NT2/D1 (cell line): Measurements from ENCODE around the gene SOCS6.

Source experiments
- DNase-seq: peaks from one replicate; pipeline ENCODE4 v3.0.0-alpha.2; 2011; ENCODE audit warnings: low read depth, low spot score
- H3K27me3 ChIP-seq: 2 replicates; pipeline ENCODE4 v1.6.0; 2011; ENCODE audit warnings: mild to moderate bottlenecking; ENCODE audit not compliant: insufficient read length, insufficient read depth
- H3K36me3 ChIP-seq: 2 replicates; pipeline ENCODE4 v1.6.1; 2011; ENCODE audit warnings: mild to moderate bottlenecking, low read length, mixed read lengths; ENCODE audit not compliant: insufficient read depth, insufficient read length
- H3K4me1 ChIP-seq: 2 replicates; pipeline ENCODE4 v1.5.1; 2011; ENCODE audit not compliant: insufficient read depth, insufficient read length
- H3K4me3 ChIP-seq: 2 replicates; pipeline ENCODE4 v1.5.1; 2011; ENCODE audit warnings: low read depth; ENCODE audit not compliant: insufficient read length
- H3K9ac ChIP-seq: 2 replicates; pipeline ENCODE4 v1.6.0; 2011; ENCODE audit warnings: low read depth; ENCODE audit not compliant: insufficient read length
- H3K9me3 ChIP-seq: 2 replicates; pipeline ENCODE4 v1.5.1; 2011; ENCODE audit warnings: mild to moderate bottlenecking, low read length; ENCODE audit not compliant: insufficient read depth
- SUZ12 ChIP-seq: IDR thresholded peaks from 2 replicates; pipeline ENCODE4 v1.6.1; 2011; ENCODE audit not compliant: insufficient read length, insufficient read depth; ENCODE audit errors: extremely low read depth
- YY1 ChIP-seq: IDR thresholded peaks from 2 replicates; pipeline ENCODE4 v1.6.1; 2011; ENCODE audit not compliant: insufficient read length, insufficient read depth
- ZNF274 ChIP-seq: IDR thresholded peaks from 2 replicates; pipeline ENCODE4 v1.6.1; 2011; ENCODE audit warnings: mild to moderate bottlenecking, low read depth, low read length

The SOCS6 gene

GRCh38 chr18:70322928-70323327 lies 34.1 kb downstream of the SOCS6 start:
- no peak for TF ChIP-seq YY1
- TF ChIP-seq SUZ12 = no peak
- no peak for TF ChIP-seq ZNF274
- Histone ChIP-seq H3K36me3 (peaks cover 19% of the 10 kb centered on the region), H3K4me3 (no peak overlapping the region), H3K9ac (no peak overlapping the region), H3K4me1 (no peaks in the 10 kb centered on the region), H3K27me3 (no peaks in the 10 kb centered on the region), H3K9me3 (no peaks in the 10 kb centered on the region)
- no peak for DNase-seq

DNA sequence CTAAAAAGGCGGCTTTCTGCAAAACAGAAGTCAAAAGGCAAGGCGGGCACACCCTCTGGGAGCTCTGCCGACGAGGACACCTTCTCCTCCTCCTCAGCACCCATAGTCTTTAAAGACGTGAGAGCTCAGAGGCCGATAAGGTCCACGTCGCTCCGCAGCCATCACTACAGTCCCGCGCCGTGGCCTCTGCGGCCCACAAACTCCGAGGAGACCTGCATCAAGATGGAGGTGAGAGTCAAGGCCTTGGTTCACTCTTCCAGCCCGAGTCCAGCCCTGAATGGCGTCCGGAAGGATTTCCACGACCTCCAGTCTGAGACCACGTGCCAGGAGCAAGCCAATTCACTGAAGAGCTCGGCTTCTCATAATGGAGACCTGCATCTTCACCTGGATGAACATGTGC lies 36.1 kb downstream of the SOCS6 start:
- H3K36me3 ChIP-seq = peaks cover 19% of the 10 kb centered on the region
- H3K4me1 ChIP-seq = no peaks in the 10 kb centered on the region
- H3K4me3 ChIP-seq = no peak overlapping the region
- DNase-seq = no peak
- H3K9ac ChIP-seq = no peak overlapping the region
- H3K9me3 ChIP-seq = no peaks in the 10 kb centered on the region
- no peaks in the 10 kb centered on the region for H3K27me3 ChIP-seq
- no peak for TF ChIP-seq SUZ12
- TF ChIP-seq ZNF274 = no peak
- TF ChIP-seq YY1 = no peak

GRCh38 chr18:70326255-70326654 lies 37.4 kb downstream of the SOCS6 start:
- H3K4me1 ChIP-seq = no peaks in the 10 kb centered on the region
- no peak overlapping the region for H3K4me3 ChIP-seq
- DNase-seq = no peak
- TF ChIP-seq SUZ12 = no peak
- TF ChIP-seq ZNF274 = no peak
- TF ChIP-seq YY1 = no peak
- no peaks in the 10 kb centered on the region for H3K27me3 ChIP-seq
- H3K9ac ChIP-seq = no peak overlapping the region
- no peaks in the 10 kb centered on the region for H3K9me3 ChIP-seq
- peaks cover 19% of the 10 kb centered on the region for H3K36me3 ChIP-seq

GRCh38 chr18:70328169-70328568 lies 39.3 kb downstream of the SOCS6 start:
- H3K36me3 ChIP-seq = peaks cover 19% of the 10 kb centered on the region
- H3K4me3 ChIP-seq = no peak overlapping the region
- TF ChIP-seq SUZ12 = no peak
- TF ChIP-seq YY1 = no peak
- no peak for TF ChIP-seq ZNF274
- H3K4me1 ChIP-seq = no peaks in the 10 kb centered on the region
- DNase-seq = no peak
- no peak overlapping the region for H3K9ac ChIP-seq
- no peaks in the 10 kb centered on the region for H3K27me3 ChIP-seq
- no peaks in the 10 kb centered on the region for H3K9me3 ChIP-seq

GRCh38 chr18:70329071-70329470 lies 40.2 kb downstream of the SOCS6 start:
- no peak for DNase-seq
- Histone ChIP-seq H3K4me1 (no peaks in the 10 kb centered on the region), H3K27me3 (no peaks in the 10 kb centered on the region)

DNA sequence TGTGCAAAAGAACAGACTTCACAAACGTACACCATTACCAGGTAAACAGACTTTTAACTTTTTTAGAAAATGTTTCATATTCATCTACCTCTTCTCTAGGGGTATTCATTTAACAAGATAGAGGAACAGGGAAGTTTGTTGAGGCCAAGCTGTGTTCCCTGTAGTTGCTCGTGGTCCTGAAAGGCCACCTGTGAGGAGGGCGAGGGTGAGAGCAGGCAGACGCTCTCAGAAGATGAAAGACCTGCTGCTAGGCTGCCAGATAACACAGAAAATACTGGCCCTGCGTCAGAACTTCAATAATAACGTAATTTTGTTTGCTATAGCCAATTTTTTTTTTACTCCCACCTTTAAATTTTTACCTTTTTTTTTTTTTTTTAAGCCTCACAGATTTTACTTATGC lies 42.0 kb downstream of the SOCS6 start:
- Histone ChIP-seq H3K4me1 (no peaks in the 10 kb centered on the region), H3K9ac (no peak overlapping the region)
- no peak for DNase-seq

More at GRCh38 chr18:70329071-70329470, 40.2 kb downstream of the SOCS6 start:
- no peak for TF ChIP-seq ZNF274
- no peak for TF ChIP-seq SUZ12
- TF ChIP-seq YY1 = no peak
- peaks cover 16% of the 10 kb centered on the region for H3K36me3 ChIP-seq
- no peak overlapping the region for H3K4me3 ChIP-seq
- H3K9me3 ChIP-seq = peaks cover 5% of the 10 kb centered on the region; the same call in 1 of the 2 replicates
- no peak overlapping the region for H3K9ac ChIP-seq

GRCh38 chr18:70331456-70332097 lies 42.7 kb downstream of the SOCS6 start:
- Histone ChIP-seq H3K36me3 (no peaks in the 10 kb centered on the region), H3K4me1 (no peaks in the 10 kb centered on the region), H3K27me3 (no peaks in the 10 kb centered on the region), H3K9me3 (peaks cover 24% of the 10 kb centered on the region), H3K9ac (no peak overlapping the region), H3K4me3 (no peak overlapping the region)
- no peak for TF ChIP-seq SUZ12
- no peak for DNase-seq

More for the DNA sequence above, 42.0 kb downstream of the SOCS6 start:
- peaks cover 2% of the 10 kb centered on the region for H3K36me3 ChIP-seq
- peaks cover 24% of the 10 kb centered on the region for H3K9me3 ChIP-seq
- no peak overlapping the region for H3K4me3 ChIP-seq
- TF ChIP-seq ZNF274 (no peak), YY1 (no peak), SUZ12 (no peak)
- no peaks in the 10 kb centered on the region for H3K27me3 ChIP-seq

DNA sequence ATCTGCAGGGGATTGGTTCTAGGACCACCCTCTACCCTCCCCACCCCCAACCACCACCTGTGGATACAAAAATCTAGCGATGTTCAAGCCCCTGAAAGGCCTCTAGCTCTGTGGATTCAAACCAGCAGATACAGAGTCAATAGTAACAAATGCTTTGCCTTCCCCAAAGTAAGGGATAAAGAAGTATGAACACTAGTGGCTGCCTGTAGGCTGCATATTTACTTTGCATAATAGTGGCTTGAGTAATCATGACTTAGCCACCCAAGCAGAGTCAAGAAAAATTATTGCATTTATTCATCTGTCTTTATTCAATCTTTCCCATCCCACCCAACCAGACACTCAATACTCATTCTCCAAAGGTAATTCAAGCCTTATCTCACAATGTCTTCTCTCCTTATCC lies 43.8 kb downstream of the SOCS6 start:
- no peak for DNase-seq
- Histone ChIP-seq H3K4me3 (no peak overlapping the region), H3K27me3 (no peaks in the 10 kb centered on the region), H3K9ac (no peak overlapping the region), H3K4me1 (no peaks in the 10 kb centered on the region), H3K9me3 (peaks cover 24% of the 10 kb centered on the region), H3K36me3 (no peaks in the 10 kb centered on the region)
- no peak for TF ChIP-seq SUZ12
- no peak for TF ChIP-seq YY1
- no peak for TF ChIP-seq ZNF274
